HG03095 (cell line): ENCODE data around the gene BST1.
A peak's percentile ranks its signal among the peaks of the same experiment; 100 is the strongest.

Source experiments
- ATAC-seq: cut with Tn5 transposase; IDR thresholded peaks from one replicate; pipeline ENCODE4 v1.9.1; 2021; ENCODE audit warnings: moderate library complexity; ENCODE audit not compliant: unreplicated experiment

BST1 gene, protein sequence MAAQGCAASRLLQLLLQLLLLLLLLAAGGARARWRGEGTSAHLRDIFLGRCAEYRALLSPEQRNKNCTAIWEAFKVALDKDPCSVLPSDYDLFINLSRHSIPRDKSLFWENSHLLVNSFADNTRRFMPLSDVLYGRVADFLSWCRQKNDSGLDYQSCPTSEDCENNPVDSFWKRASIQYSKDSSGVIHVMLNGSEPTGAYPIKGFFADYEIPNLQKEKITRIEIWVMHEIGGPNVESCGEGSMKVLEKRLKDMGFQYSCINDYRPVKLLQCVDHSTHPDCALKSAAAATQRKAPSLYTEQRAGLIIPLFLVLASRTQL

DNA sequence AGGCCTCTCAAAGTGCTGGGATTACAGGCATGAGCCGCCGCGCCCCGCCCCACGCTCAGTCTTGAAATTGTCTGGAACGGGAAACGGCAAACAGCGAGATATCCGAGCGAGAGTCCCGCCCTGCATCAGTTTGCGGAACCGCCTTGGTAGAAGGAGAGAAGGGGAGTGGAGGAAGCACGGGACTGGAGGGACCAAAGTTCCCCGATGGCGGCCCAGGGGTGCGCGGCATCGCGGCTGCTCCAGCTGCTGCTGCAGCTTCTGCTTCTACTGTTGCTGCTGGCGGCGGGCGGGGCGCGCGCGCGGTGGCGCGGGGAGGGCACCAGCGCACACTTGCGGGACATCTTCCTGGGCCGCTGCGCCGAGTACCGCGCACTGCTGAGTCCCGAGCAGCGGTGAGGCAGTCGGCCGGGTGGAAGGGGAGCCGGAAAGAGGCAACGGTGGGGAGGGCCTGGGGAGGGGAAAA lies at the start of gene BST1:
BST1 (plus strand) TSS at position 125 of the 463 bp plus-strand sequence; CDS start at position 205, 80 bp downstream.
- no peak for ATAC-seq

DNA sequence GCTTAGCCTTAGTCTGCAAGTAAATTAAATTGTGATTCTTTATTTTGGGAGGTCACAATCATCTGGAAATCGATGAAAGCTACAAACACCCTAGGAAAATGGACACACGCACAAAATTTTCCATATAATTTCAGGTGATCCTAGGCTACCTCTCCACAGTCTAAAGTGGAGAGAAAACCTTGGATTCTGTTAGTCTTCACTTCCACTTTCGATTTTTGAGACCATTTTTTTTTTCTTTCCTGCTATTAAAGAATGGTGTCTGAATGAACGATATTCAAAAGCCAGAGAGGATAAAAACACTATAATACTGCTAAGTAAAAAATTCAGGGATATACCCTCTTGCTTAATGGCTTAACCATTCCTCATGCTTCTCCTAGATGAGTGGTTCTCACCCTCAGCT lies 49.4 kb upstream of the BST1 start:
- no peak for ATAC-seq

DNA sequence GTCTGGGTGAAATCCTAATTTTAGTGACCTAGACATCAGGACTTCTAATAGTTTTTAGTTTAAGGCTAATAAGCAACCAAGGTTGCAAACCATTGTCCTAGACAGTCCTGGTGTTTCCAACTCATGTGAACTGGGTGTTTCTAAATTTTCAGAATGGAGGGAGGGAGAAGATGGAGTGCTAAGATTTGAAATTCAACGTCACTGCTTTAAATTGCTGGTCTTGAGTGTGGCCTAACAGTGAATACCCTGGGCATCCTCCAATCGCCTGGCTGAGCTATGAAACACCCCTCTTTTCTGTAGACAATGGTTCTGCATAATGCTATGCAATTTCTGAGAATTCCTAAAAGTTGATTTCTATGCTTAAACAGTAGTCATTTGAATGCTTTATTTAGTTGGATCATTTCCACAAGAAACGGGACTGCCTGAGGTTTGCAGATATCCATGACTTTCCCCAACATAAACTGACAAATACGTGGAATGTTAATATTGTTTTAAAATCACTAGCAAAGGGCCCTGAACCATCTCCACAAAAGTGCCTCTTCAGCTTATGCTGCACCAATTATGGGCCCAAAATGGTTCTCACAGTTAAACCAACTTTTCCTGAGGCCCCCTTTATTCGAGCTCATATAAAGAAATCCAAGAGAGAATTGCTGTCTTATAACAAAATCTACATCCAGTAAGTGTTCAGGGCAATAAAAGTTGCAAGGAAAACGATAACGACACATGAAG lies 48.8 kb upstream of the BST1 start:
- peak; percentile 34 for ATAC-seq

DNA sequence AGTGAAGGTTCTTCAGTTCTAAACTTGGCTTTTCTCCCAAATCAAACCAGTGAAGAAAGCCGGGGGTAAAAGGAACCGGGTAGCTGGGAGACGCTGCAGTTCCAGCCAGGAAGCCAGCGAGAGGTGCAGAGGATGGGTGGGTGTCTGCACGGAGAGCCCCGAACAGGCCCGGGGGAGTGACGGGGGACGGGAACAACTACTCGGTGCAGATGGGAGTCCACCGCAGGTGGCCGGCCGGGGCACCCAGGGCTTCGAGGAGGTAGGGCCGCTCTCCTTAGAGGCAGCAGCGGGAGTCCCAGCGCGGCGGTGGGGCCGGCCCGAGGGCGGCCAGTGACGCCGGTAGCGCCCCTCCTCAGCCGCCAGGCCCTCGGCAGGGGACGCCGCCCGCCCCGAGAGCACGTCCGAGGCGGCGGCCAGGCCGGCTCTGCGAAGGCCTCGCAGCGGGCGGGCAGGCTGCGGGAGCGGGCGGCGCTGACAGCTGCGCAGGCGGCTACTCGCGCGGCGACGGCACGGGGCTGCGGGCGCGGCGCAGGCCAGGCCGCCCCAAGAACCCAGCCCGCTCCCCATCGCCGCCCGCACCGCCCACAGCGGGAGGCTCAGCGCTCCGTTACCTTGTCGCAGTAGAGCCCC lies 48.2 kb upstream of the BST1 start:
- peak; percentile 37 for ATAC-seq

DNA sequence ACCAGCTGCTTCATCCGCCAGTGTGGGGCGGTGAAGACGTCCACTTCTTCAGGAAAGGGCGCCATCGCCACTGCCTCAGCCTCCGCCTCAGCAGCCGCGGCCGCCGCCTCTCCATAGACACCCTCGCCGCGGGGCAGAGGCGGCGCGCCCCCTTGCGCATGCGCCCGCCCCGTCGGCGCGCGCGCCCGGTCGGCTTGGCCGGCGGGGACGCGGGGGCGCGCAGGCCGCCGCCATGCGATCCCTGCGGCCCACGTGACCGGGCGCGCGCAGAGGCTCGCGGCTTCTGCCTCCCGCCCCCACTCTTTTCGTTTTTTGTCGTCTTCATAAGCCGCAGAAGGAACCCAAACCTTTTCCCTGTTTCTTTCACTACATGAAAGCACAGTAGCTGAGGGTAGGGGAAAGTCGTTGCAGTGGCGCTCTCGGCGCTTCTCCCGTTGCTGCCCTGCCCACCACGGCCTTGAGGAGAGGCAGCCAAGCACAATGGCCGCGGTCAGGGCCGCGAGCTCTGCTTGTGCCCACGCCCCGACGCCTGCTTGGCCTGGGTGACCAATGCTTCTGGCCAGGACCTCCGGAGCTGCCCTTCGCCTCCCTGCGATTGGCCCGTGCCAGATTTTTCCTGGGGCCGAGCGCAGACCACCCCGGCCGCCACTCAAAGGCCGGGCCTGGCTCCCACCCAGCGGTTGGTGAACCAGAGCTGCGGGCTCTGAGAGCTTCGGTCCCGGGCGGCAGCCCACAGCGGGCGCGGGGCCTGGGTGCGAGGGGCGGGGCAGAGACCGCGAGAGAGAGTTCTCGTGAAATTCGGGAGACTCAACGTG lies 47.4 kb upstream of the BST1 start, which contains the start of gene FBXL5:
FBXL5 (minus strand) TSS at position 135 of the 815 bp plus-strand sequence; CDS start at position 65, 70 bp downstream.
- peak; percentile 61 for ATAC-seq

DNA sequence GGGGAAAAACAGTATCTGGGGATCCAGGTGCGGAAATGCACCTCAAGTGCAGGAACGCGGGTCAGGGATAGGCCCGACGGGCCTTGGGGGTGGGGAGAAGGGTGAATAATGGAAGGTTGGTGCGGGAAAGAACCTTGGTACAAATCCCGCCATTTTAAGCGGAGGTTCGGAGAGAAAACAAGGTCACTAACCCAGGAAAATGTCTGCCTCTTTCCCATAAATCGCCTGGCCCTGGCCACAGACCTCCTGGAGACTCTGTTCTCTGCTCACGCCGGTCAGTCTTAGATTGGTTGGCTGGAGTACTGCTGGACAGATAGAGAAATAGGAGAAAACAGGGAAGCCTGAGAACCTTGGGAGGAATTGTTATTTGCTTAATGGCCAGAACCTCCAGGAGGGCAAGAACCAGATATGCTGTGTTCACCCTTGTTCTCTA lies 46.8 kb upstream of the BST1 start:
- no peak for ATAC-seq

DNA sequence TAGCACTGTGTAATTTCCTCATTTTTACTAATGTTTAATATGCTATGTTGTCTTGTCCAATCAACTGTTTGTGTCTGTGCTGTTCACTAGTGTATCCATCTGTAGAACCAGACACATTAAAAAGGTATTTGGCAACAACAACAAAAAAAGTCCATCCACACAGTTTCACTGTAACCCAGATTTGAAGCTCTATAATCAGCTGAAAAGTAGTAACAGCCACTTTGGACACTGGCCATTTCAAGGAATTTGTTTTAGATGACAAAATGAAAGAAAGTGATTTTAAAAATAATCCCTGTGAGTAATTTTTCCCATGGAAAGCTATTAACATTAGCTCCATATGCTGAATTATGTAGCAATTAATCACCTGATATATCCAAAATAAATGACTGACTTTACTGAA lies 45.5 kb upstream of the BST1 start:
- no peak for ATAC-seq

DNA sequence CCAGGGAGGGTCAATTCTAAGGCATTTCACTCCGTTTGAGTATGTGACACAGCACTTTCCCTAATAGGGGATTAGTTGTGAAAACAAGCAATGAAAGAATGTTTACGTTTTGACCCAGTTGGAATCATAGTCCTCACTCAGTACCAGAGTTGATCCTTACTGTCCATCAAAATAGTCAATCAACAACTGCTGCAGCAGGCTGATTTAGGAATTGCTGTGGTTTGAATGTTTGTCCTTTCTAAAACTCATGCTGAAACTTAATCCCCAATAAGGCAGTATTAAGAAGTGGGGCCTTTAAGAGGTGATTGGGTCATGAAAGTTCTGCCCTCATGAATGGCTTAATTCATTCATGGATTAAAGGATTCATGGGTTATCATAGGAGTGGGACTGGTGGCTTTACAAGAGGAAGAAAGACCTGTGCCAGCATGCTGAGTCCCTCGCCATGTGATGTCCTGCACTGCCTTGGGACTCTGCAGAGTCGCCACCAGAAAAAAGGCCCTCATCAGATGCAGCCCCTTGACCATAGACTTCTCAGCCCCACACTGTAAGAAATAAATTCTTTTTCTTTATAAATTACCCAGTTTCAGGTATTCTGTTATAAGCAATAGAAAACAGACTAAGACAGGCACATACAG lies 44.6 kb upstream of the BST1 start:
- no peak for ATAC-seq

DNA sequence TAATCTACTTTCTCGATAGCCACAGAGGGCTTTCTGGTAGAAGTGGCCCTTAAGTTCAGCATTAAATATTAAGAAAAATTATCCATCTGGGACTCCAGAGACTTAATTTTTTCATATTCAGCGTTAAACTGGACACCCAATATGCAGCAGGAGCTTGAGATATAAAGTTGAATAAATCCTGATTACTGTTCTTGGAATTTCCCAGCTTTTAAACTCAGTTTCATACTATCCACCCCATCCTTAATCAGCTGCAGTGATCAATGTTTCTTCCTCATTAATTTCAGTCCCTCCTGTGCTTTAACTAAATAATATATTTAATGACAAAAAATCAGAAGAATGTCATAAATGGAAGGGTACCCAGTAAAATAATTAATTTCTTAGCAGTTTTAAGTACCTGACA lies 44.1 kb upstream of the BST1 start:
- ATAC-seq, result no peak

DNA sequence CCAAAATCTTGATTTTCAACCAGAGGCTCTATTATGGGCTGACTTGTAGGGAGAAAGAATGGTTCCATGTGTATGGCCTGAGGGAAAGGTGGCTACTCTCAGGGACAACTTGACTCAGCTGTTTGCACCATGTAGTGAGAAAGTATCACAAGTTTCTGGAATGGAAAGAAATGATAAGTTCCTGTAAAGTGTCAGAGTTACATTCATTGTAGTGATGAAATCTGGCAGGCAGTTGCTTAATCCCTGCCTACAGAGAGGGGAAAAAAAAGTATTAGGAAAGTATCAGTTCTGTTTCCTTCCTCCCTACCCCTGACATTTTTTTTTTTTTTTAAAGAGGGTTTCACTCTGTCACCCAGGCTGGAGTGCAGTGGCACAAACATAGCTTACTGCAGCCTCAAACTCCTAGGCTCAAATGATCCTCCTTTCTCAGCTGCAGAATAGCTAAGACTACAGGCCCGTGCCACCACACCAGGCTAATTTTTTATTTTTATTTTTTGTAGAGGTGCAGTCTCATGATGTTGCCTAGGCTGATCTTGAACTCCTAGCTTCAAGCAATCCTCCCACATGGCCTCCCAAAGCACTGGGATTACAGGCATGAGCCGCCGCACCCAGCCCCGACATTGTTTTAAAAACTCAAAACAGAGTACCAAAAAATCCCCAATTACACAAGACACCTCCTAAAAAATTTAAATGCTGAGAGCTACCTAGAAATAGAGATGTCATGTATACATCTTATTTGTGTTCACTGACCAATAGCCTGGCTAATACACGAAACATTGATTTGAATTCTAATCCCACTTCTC lies 42.9 kb upstream of the BST1 start:
- no peak for ATAC-seq

DNA sequence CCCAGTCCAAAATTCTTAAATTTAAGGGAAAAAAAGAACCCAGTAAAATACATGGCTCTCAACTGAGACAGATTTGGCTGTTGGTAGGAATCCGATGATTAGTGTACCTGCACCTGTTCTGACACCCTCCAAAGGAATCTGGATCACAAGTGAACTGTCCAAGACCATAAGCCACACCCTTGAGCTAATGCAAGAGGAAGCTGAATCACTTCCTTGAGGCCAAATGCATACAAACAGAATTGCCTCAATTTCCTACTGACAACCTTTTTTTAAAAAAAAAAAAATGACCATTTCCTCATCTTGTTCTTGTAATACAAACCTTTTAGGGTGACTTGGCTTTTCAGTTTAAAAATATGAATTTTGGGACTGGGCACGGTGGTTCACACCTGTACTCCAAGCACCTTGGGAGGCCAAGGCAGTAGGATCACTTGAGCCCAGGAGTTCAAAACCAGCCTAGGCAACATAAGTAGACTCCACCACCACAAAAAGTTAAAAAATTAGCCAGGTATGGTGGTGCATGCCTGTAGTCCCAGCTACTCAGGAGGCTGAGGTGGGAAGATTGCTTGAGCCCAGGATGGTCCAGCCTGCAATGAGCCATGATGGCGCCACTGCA lies 37.0 kb upstream of the BST1 start:
- no peak for ATAC-seq

DNA sequence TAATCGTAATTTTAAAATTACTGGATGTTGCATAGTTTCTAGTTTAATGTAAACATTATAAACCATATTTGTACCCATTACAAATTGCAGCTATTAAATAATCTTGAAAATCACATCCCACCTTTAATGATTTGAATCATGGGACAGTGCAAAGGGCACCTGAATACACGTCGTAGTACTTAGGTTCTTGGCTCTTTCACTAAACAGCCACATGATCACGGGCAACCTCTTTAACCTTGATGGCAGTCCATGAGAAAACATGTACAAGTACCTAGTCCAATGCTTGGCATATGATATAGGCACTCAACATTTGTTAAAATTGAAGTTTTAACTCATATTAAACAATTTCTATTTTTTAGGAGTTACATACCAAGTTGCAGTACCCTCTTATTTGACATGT lies 35.9 kb upstream of the BST1 start:
- ATAC-seq, result no peak

DNA sequence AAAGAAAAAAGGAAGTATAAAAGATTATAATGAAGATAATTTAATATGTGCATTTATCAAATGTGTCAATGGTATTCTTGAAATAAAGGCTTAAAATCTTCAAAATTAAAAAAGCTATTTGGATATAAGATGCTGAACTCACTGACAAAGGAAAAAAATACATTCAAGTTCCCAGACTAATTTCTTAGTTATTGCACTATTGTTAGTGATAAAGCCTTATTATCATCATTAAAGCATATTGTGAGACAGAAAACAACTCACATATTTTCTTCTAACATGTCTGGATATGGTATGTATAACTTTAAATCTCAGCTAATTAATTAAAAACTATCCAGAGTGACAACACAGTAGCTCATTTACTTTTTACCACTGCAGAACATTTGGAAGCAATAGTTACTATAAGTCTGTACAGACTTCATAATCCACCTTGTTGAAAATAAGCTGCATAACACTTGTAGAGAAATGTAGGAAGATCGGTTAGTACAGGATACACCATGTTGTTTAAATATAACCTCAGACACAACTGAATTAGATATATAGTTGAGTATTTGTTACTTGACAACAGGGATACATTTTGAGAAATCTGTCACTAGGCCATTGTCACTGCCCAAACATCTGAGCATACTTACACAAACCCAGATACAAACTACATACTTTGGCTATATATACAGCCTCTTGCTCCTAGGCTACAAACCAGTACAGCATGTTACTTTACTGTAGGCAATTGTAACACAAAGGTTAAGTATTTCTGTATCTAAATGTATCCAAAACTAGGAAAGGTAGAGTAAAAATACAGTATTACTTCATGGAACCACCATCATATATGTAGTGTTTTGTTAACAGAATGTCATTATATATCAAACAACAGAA lies 34.1 kb upstream of the BST1 start:
- no peak for ATAC-seq

DNA sequence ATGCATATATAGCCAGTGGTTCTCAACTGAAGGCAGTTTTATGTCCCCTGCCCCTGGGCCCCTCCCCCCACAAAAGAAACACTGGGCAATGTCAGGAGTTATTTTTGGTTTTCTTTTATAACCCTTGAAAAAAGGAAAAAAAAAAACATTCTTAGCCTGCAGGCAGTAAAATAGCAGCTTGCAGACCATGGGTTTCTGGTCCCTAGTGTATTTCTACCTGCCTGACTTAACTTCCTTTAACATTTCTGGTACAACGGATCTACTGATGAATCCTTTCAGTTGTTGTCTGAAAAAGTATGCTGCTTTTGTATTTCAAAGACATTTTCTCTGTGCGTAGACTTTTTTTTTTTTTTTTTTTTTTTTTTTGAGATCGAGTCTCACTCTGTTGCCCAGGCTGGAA lies 32.3 kb upstream of the BST1 start:
- ATAC-seq, result no peak

DNA sequence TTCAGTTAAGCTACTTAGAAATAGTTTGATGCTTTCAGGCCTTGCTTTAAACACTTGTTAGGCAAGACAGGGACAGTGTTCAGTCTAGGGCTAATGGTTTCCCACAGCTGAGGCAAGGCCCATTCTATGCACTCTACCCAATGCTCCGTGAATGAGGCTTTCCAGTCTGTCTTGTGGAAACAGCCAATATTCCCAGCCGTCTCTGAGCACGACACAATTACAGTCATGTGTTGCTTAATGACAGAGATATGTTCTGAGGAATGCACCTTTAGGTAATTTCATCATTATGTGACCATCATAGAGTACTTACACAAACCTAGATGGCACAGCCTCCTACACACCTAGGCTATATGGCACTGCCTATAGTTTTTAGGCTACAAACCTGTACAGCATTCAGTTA lies 30.8 kb upstream of the BST1 start:
- no peak for ATAC-seq

DNA sequence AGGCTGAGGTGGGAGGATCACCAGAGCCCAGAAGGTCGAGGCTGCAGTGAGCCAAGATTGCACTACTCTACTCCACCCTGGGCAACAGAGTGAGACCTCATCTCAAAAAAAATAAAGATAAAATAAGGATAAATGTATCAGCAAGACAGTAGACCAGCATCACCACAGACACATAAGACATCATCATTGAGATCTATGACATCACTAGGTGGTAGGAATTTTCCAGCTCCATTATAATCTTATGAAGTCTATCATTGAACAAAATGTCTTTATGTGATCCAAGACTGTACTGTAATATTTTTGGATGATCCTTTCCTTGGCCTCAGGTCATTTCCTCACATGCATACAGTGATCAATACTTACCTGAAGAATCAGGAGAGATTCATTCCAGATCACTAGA lies 29.5 kb upstream of the BST1 start:
- ATAC-seq, result no peak

DNA sequence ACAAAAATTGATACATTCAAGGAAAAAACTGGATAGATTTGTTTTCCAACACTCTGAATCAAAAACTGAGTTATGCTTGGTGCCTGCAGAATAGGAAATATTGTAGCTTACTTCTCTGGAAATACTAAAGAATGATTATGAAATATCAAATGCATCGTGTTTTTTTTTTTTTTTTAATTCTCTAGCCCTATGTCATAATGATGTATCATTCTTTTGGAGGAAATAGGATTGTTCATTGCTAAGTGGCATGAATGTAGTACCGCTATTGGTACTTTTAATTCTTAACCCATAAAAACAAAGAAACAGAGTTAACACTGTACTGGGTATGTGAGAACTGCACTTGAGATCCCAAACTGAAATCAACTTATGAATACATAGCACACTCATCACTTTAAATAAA lies 28.8 kb upstream of the BST1 start:
- ATAC-seq, result no peak

DNA sequence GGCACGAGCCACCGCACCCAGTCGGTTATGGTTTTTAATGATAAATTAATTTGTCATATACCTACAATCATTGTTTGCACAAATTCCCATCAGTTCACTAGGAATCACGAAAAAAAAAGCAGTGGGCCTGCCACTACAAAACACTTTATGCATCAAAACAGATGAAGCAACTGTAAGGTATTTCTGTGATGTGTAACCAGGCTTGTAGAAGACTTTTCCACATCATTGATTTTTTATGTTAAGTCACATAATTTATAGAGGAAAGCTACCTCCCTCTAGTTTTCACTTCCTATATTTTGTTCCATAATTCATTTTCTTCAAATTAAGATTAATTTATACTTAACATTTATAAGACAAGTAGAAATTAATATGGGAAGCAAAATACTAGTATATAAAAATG lies 27.9 kb upstream of the BST1 start:
- ATAC-seq, result no peak
